Stimulated activated CD4-positive, alpha-beta T cell treated with anti-CD3 and anti-CD28 coated beads, Interleukin-15, amount 100 ng/mL, for 1 hour (primary cell): ENCODE results near the gene CRIP3.

Experiments
- DNase-seq, 2 donors: peaks; one replicate each; pipeline ENCODE4 v3.0.0-alpha.2; 2020; ENCODE audit warnings: low read depth in 1 of 2, low spot score in 1 of 2

The CRIP3 gene

DNA sequence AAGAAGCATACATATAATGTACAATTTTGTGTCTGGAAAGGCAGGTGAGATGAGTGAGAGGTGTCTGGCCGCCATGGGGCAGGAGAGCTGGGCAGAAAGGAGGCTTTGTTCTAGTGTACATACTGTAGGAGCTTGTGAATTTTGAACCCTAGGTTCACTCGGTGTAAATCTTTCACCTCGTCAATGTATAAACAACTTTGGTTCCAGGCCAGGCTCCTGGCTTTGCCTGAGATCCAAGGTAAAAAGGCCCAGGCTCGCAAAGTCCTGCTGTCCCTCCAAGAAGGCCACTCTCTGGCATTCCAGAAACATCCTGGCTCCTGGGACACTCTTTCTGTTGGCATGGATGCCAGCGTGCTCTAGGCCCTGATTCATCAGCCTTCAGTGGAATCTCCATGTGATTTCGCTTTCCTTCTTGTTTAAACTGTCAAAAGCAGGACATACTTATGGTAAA is 17.7 kb downstream of the CRIP3 start:
- DNase-seq = no peak

DNA sequence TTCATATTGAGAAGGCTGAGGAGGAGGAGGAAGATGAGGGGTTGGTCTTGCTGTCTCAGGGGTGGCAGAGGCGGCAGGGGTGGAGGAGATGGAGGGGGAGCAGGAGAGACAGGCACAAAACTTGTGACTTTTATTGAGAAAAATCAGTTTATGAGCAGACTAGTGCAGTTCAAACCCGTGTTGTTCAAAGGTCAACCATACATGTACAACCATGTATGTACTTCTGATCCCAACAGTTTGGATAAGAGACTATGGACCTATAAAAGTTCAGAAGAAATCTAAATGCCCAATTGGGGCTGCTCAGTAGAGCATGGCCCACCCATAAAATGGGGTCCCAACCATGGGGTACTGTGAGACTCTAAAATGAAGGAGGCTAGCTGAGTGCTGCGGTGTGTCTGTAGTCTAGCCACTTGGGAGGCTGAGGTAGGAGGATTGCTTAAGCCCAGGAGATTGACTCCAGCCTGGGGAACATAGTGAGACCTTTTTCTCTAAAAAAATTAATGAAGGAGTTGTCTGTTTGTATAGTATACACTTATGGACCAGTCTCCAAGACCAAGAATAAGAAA is 18.2 kb downstream of the CRIP3 start:
- no peak for DNase-seq

DNA sequence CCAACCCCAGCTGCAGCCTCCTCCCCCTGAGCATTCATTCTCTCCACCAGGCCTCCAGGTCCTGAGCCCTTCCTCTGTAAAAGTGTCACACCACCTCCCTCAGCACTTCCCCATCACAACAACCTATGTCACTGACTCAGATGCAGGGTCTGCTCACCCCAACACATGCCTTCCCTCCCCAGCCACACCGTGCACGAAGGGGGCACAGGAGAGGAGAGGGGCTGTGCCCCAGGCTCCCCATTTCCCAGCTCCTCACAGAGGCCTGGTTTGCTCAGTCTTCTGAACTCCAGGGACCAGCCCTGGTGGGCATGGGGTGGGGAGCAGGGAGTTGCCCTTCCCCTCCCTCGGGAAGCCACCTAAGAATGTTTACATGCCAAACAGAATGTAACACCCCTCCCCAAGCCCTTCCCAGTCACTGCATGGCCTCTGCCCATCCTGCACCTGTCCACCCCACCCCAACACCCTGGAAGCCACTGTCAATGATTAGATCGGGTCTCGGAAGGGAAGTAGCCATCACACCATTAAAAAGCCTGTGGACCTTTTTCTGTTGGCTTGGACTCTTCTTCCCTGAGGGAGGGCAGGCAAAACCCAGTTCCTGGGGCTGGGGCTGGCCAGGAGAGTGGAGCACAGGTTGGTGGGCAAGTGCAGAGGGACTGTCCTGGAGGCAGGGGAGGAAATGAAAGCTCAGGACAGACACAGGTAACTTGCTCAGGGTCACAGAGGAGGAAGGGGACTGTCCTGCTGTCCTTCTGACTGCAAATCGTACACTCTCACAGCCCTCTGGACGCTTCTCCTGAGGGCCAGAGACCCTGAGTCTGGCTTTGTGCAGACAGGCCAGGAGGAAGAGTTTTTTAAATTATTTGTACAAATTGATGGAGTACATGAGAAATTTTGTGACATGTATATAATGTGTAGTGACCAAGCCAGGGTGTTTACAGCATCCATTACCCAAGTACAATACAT is 20.6 kb downstream of the CRIP3 start:
- DNase-seq = no peak

- DNase-seq = no peak
Measured at GRCh38 chr6:43286980-43287716, 21.5 kb downstream of the CRIP3 start.

DNA sequence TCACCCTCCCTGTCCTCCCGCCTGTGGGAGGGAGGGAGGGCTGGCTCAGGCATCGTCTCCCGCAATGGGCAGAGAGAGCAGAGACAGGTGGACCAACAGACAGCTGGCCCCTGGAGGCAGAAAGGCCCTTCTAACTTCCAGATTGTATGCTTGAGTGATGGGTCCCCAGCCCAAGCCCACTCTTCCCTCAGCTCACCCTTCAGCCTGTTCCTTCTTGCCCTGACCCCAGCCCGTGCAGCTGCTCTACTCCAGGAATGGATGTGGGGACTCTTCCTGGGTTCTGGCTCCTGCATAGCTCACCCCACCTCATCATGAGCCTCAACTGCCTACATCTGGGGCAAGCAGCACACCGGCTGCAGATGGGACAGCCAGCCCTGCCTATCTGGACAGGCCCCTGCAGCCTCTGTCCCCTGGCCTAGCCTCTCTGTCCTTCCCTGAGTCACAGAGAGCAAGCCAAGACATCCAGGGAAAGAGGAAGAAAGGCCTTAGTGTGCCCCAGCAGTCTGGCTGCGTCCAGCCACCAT is 22.1 kb downstream of the CRIP3 start:
- no peak for DNase-seq

- no peak for DNase-seq
Measured at GRCh38 chr6:43285832-43286231, 22.8 kb downstream of the CRIP3 start.

- no peak for DNase-seq
Measured at GRCh38 chr6:43284991-43285781, 23.4 kb downstream of the CRIP3 start.

- DNase-seq = no peak
Measured at GRCh38 chr6:43283905-43284304, 24.7 kb downstream of the CRIP3 start.

DNA sequence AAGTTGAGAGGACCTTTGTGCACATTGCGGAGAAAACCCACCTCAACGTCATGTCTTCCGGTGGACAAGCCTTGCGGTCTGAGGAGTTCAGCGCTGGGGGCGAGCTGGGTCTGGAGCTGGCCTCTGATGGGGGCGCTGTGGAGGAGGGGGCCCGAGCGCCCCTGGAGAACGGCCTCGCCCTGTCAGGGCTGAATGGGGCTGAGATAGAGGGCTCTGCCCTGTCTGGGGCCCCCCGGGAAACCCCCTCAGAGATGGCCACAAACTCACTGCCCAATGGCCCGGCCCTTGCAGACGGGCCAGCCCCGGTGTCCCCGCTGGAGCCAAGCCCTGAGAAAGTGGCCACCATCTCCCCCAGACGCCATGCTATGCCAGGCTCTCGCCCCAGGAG is 25.1 kb downstream of the CRIP3 start:
- no peak for DNase-seq

DNA sequence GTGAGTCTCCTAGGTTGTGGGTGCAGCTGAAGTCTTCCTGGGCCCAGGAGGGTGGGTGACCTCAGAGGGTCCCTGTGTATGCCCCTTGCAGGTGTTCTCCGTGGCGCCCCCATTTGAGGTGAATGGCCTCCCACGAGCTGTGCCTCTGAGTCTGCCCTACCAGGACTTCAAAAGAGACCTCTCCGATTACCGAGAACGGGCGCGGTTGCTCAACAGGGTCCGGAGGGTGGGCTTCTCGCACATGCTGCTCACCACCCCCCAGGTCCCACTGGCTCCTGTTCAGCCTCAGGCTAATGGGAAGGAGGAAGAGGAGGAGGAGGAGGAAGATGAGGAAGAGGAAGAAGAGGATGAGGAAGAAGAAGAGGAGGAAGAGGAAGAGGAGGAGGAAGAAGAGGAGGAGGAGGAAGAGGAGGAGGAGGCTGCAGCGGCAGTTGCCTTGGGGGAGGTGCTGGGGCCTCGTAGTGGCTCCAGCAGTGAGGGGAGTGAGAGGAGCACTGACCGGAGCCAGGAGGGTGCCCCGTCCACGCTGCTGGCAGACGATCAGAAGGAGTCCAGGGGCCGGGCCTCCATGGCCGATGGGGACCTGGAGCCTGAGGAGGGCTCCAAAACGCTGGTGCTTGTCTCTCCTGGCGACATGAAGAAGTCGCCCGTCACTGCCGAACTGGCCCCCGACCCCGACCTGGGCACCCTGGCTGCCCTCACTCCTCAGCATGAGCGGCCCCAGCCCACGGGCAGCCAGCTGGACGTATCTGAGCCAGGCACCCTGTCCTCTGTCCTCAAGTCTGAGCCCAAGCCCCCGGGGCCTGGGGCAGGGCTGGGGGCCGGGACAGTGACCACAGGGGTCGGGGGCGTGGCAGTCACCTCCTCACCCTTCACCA is 25.8 kb downstream of the CRIP3 start:
- DNase-seq = no peak

DNA sequence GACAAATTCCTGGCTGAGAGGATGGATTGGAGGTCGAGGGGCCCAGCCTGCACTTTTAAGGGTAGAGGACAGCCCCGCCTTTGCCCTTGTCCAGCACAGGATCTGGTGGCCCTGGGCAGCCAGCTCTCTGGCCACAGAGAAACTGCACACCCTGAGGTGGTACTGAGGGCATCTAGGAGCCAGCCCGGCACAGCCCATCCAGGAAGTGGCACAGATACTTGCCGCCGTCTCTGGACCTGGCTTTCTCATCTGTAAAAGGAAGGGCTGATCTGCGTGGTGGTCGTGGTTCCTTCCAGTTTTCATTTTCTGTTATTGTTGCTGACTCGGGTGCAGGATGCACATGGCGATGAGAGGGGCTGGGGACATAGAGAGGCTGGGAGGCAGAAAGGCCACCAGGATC is 26.6 kb downstream of the CRIP3 start:
- no peak for DNase-seq

DNA sequence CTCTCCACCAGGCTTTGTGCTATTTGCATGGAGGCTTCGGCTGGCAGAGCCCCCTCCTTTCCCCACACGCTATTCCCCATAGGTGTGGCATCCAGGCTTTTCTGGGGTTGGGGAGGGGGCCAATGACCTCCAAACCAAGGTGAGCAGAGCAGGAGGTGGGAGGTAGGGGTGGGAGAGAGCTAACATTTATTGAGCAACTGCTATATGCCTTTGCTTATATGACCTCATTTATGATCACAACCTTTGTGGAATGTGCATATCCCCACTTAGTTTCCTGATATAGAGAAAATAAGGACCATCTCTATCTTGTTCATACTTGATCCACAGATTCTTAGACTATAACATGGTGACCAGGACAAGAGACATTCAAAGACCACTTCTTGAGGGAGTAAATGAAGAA is 28.4 kb downstream of the CRIP3 start:
- DNase-seq = no peak

DNA sequence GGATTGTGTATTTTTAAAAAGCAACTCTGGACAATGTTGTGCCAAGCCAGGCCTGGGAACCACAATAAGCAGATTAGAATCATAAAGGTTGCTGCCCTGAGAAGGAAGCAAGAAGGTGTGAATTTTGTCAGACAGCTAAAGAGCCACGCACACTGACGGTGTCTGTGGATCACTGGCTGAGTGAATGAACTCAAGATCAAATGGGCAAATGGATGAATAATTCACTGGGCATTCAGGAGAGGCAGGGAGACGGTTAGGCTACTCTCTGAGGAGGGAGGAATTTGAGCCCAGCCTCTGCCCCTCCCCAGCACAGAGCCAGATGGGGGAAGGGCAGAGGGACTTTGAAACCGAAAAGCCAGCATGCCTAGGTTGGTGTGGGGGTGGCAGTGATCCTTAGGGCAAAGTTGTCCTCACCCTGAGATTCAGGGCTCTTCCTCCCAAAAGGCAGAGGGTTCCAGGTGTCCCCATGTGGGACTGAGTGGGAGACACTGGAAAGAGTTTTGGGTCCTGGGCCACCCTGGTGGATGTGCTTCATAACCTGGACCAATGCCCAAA is 30.0 kb downstream of the CRIP3 start:
- DNase-seq = no peak

- DNase-seq = no peak
Measured at GRCh38 chr6:43277643-43278523, 30.7 kb downstream of the CRIP3 start.

DNA sequence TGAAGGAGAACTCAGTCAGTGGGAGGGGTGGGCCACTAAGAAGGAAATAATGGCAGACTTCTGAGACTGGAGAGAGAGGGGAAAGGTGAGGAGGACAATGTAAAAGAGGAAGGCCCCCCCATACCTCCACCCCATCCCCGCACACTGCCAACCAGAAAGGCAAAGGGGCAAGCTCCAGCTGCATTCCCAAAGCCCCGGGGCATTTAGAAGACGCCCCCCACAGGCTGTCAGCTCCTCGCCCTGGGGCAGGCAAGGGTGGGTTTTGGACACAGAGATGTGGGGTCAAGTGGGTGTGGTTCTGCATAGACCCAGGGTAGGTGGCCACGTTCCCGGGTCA is 31.4 kb downstream of the CRIP3 start:
- DNase-seq = no peak

DNA sequence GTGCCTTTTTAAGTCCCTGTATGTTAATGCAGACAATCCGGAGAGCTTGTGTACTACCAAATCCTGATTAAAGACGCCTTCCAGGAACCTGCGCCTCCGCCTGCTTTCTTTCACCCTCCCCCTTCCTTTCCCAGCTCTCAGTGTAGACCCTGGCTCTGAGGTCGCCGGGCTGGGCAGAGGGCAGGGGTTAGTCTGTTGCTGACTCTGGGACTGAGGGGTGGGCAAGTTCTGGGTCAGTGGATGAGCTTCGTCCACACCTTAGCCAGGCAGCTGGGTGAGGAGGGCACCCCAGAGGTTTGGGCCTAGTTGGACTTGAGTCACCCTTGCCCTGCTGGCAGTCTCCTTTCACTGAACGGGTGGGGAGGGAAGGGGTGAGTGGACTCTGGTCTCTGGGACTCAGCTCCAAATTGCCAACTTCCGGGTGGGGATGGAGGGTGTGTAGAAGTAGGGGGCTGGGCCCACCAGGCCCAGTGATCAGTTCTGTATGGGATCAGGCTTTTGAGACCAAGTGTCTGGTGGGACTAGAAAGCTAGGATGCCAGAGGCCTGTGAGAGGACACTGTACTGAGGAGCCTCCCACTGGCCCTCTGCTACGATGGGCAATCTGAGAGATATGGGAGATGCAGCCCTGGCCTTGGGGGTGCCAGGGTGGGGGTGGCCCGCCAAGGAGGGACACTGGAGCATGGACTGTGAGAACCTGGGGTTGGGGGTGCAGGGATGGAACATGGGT is 31.9 kb downstream of the CRIP3 start:
- no peak for DNase-seq

DNA sequence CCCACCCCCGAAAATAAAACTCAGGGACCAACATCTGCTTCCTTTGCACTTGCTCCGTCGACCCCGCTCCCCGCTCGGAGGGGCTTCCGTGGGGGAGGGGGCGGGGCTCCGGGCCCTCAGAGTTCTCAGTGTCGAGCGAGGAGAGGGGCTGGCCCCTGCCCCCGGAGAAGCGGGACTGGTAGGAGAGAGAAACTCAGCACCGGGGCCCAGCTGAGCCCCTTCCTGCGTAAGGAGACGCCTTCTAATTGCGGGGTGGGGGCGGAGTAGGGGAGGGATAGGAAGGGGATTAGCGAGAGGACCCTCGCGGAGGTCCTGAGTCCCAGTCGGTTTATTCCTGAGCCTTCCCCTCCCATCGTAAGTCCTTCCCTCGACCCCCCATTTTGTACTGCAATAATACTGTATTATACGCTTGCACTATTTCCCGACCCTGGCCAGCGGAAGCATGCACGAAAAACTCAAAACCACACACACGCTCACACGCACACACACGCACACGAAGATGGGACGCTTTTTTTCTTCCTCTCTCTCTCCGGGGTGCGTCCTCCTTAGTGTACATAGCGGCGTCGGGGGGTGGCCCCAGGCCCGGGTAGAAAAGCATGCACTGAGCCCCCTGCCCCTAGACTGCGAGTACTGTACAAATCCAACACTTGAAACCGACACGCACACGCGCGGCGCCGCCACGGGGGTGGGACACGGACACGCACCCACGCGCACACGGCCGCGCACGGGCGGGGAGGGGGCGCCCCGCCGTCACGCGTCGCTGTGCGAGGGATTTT is 32.6 kb downstream of the CRIP3 start:
- DNase-seq = no peak
